ENCODE results near the gene RELB. TPM values are rescaled to one million over a fixed set of nuclear protein-coding genes. Genes with fewer than 3 reads are reported as not detected.

RELB gene
- total and polyA plus RNA-seq, 2 donors (not counting 3 experiments of a cell fraction or from before 2014, with no cell fraction given), result 13.2 to 14.4 TPM

- Histone ChIP-seq H3K4me1 (ENCODE audit: control insufficient read depth, extremely low read depth, insufficient read depth, low read length) (no peaks in the 10 kb centered on the region), H3K9ac (replicated peaks; ENCODE audit: extremely low read depth, insufficient read depth, low read length) (no peak overlapping the region), H3K79me2 (ENCODE audit: control insufficient read depth, insufficient read depth, low read length) (no peaks in the 10 kb centered on the region), H3K27me3 (ENCODE audit: control insufficient read depth in 2 of 2, insufficient read depth in 2 of 2, low read length in 2 of 2) (no peaks in the 10 kb centered on the region), H3K27ac (ENCODE audit: insufficient read depth, low read depth, low read length) (no peak overlapping the region), H3K4me2 (ENCODE audit: insufficient read depth, low read length) (no peak overlapping the region), H4K20me1 (replicated peaks; ENCODE audit: control insufficient read depth, extremely low read depth, insufficient read depth, low read length) (no peaks in the 10 kb centered on the region), H3K4me3 (replicated peaks in 1 of 3; ENCODE audit: insufficient read depth in 1 of 3, low read depth in 1 of 3, low read length in 3 of 3) (no peak overlapping the region), H3K9me1 (replicated peaks; ENCODE audit: control insufficient read depth, extremely low read depth, insufficient read depth, low read length) (no peaks in the 10 kb centered on the region), H3K9me3 (replicated peaks; ENCODE audit: control insufficient read depth, insufficient read depth, low read length) (no peaks in the 10 kb centered on the region), H2AFZ (ENCODE audit: low read depth, low read length) (no peak overlapping the region), H3K36me3 (ENCODE audit: control insufficient read depth in 2 of 2, extremely low read depth in 1 of 2, insufficient read depth in 2 of 2, low read length in 2 of 2) (peaks cover 4 to 19% of the 10 kb centered on the region in 2 experiments)
- TF ChIP-seq POLR2A (IDR thresholded peaks at IDR 0.05; ENCODE audit: low read depth, low read length), result no peak
- TF ChIP-seq EZH2 (IDR thresholded peaks at IDR 0.05; ENCODE audit: borderline replicate concordance, low read depth, low read length, severe bottlenecking), result no peak
- TF ChIP-seq GATA2 (IDR thresholded peaks at IDR 0.05; ENCODE audit: insufficient read depth, insufficient read length, low read depth, low read length), result no peak
- TF ChIP-seq FOS (IDR thresholded peaks at IDR 0.05; ENCODE audit: borderline replicate concordance, insufficient read depth, low read length), result no peak
- TF ChIP-seq CTCF (IDR thresholded peaks at IDR 0.05; ENCODE audit: extremely low read depth in 1 of 2, insufficient read depth in 1 of 2, low read depth in 1 of 2, low read length in 2 of 2), result no peak
- no peak for TF ChIP-seq MYC (IDR thresholded peaks at IDR 0.05; ENCODE audit: low read depth, low read length)
- TF ChIP-seq JUN (IDR thresholded peaks at IDR 0.05; ENCODE audit: borderline replicate concordance, insufficient read depth, insufficient read length, low read depth), result no peak
- TF ChIP-seq POLR2AphosphoS5 (IDR thresholded peaks at IDR 0.05; ENCODE audit: insufficient read depth, low read depth, low read length), result no peak
- no peak for TF ChIP-seq MAX (IDR thresholded peaks at IDR 0.05; ENCODE audit: insufficient read depth, insufficient read length)
- BruUV-seq (replicated peaks), result no TSS peak
- dilution Hi-C loops (cut with MboI; ENCODE audit: extremely low pct_ligation_motif_present, low sequenced_read_pairs) (no loop called here), intact Hi-C loops (cut with micrococcal nuclease) (no loop called here)
- ChIA-PET CTCF (no interaction called here), POLR2A (no interaction called here)
- DNase-seq (ENCODE audit: low read depth, low spot score) (no peak), FAIRE-seq (no peak)
These were observed 33.1 kb upstream of the RELB start for GRCh38 chr19:44968118-44968517.
